Liver (tissue), 9 donors: ENCODE data around the gene CDK2AP2. TPM values are rescaled to one million over a fixed set of nuclear protein-coding genes. Genes with fewer than 3 reads are reported as not detected.

ENCODE experiments used
- DNase-seq: peaks from one replicate; pipeline ENCODE4 v3.0.0-alpha.2; 2017; ENCODE audit warnings: low spot score
- H3K27ac ChIP-seq, 2 donors: one replicate each; pipeline ENCODE4 v1.7.0; 2013; ENCODE audit warnings: inconsistent platforms in 2 of 2, low read length in 2 of 2, control low read depth in 1 of 2, low read depth in 1 of 2, mild to moderate bottlenecking in 1 of 2
- H3K27me3 ChIP-seq, 4 donors: one replicate each; pipeline versions ENCODE4 v1.6.1 to v1.7.0; 2013; ENCODE audit warnings: low read length in 3 of 4, inconsistent platforms in 1 of 4, mild to moderate bottlenecking in 1 of 4, moderate library complexity in 1 of 4; ENCODE audit not compliant: control insufficient read depth in 4 of 4, insufficient read depth in 4 of 4
- H3K36me3 ChIP-seq, 4 donors: one replicate each; pipeline versions ENCODE4 v1.6.1 to v1.7.0; 2013; ENCODE audit warnings: low read length in 3 of 4, mild to moderate bottlenecking in 3 of 4, low read depth in 1 of 4, moderate library complexity in 1 of 4; ENCODE audit not compliant: control insufficient read depth in 4 of 4, insufficient read depth in 3 of 4
- H3K4me1 ChIP-seq, 4 donors: one replicate each; pipeline versions ENCODE4 v1.6.1 to v1.7.0; 2013; ENCODE audit warnings: low read length in 3 of 4, mild to moderate bottlenecking in 3 of 4, moderate library complexity in 1 of 4; ENCODE audit not compliant: control insufficient read depth in 4 of 4, insufficient read depth in 4 of 4
- H3K4me3 ChIP-seq, 3 donors: one replicate each; pipeline versions ENCODE4 v1.6.1 to v1.7.0; 2013; ENCODE audit warnings: low read length in 3 of 3, control low read depth in 1 of 3, low read depth in 1 of 3, mild to moderate bottlenecking in 1 of 3
- H3K9ac ChIP-seq, 2 donors: one replicate each; pipeline ENCODE4 v1.7.0; 2013; ENCODE audit warnings: low read length in 2 of 2, mild to moderate bottlenecking in 2 of 2, moderate library complexity in 2 of 2, control low read depth in 1 of 2, low read depth in 1 of 2
- H3K9me3 ChIP-seq, 4 donors: one replicate each; pipeline versions ENCODE4 v1.6.1 to v1.7.0; 2013; ENCODE audit warnings: low read length in 3 of 4; ENCODE audit not compliant: control insufficient read depth in 4 of 4
- EGR1 ChIP-seq, 2 donors: IDR thresholded peaks; 2 replicates each; pipeline ENCODE4 v1.6.1; 2016 to 2018; ENCODE audit warnings: antibody characterized with exemption in 2 of 2, low read depth in 2 of 2
- FOXA2 ChIP-seq: IDR thresholded peaks from 2 replicates; pipeline ENCODE4 v1.6.1; 2016; ENCODE audit warnings: antibody characterized with exemption
- GABPA ChIP-seq, 2 donors: IDR thresholded peaks in 1 of 2; conservative IDR thresholded peaks in 1 of 2; 2 replicates each; pipeline ENCODE4 v1.6.1; 2016; ENCODE audit warnings: antibody characterized with exemption in 2 of 2, mild to moderate bottlenecking in 1 of 2, moderate library complexity in 1 of 2
- HNF4A ChIP-seq, 2 donors: conservative IDR thresholded peaks; 2 replicates each; pipeline ENCODE4 v1.6.1; 2016; ENCODE audit warnings: antibody characterized with exemption in 2 of 2, mild to moderate bottlenecking in 2 of 2
- HNF4G ChIP-seq: IDR thresholded peaks from 2 replicates; pipeline ENCODE4 v1.6.1; 2016; ENCODE audit warnings: antibody characterized with exemption
- JUND ChIP-seq, 2 donors: IDR thresholded peaks; 2 replicates each; pipeline ENCODE4 v1.6.1; 2016; ENCODE audit warnings: antibody characterized with exemption in 2 of 2
- NR2F2 ChIP-seq: IDR thresholded peaks from 2 replicates; pipeline ENCODE4 v1.6.1; 2016; ENCODE audit warnings: antibody characterized with exemption
- RXRA ChIP-seq, 2 donors: IDR thresholded peaks; 2 replicates each; pipeline ENCODE4 v1.6.1; 2017 to 2018; ENCODE audit warnings: antibody characterized with exemption in 2 of 2, mild to moderate bottlenecking in 1 of 2
- SP1 ChIP-seq: IDR thresholded peaks from 2 replicates; pipeline ENCODE4 v1.6.1; 2018; ENCODE audit warnings: antibody characterized with exemption, mild to moderate bottlenecking
- TAF1 ChIP-seq: conservative IDR thresholded peaks from 2 replicates; pipeline ENCODE4 v1.6.1; 2016; ENCODE audit warnings: antibody characterized with exemption, mild to moderate bottlenecking
- WGBS: extraction: QIAGEN DNeasy Blood & Tissue Kit; methylation state at CpG from one replicate; pipeline ENCODE4 v1.1.7; 2013; 5-methylcytosine and 5-hydroxymethylcytosine counted together
- polyA plus RNA-seq, 2 donors: library from polyadenylated mRNA; stranded (reverse) in 1 of 2; unstranded in 1 of 2; fragments of 200-250 nt in 1 of 2; fragments of >200 nt in 1 of 2; fragmentation: Nextera tagmentation in 1 of 2; extraction: Ambion mirVana in 1 of 2; gene quantifications; one replicate each; pipeline versions ENCODE4 v1.2.1 to v1.2.3, GENCODE V29; 2013 to 2015
- total RNA-seq, 2 donors: library from RNA; depleted of rRNA; stranded (reverse); fragments of >200 nt; gene quantifications; one replicate each; pipeline ENCODE4 v1.2.3, GENCODE V29; 2014
- TF ChIP-seq, protein P1 (sequence below): fragments of 150-350 bp; IDR thresholded peaks from 2 replicates; pipeline ENCODE4 v1.5.1; 2017; ENCODE audit warnings: improper control_type of control experiment, low read depth, low read length; ENCODE audit not compliant: missing input control
- TF ChIP-seq, protein P2 (sequence below): IDR thresholded peaks from 2 replicates; pipeline ENCODE4 v1.6.1; 2016; ENCODE audit warnings: antibody characterized with exemption
- TF ChIP-seq, protein P3 (sequence below): IDR thresholded peaks from 2 replicates; pipeline ENCODE4 v1.6.1; 2016; ENCODE audit warnings: antibody characterized with exemption, mild to moderate bottlenecking
- TF ChIP-seq, protein P4 (sequence below): IDR thresholded peaks from 2 replicates; pipeline ENCODE4 v1.6.1; 2016; ENCODE audit warnings: antibody characterized with exemption
- TF ChIP-seq, protein P5 (sequence below): IDR thresholded peaks from 2 replicates; pipeline ENCODE4 v1.6.1; 2016; ENCODE audit warnings: antibody characterized with exemption
- donor health status: healthy.
- donor health status: healthy.
- donor health status: healthy.
- donor health status: healthy.
- donor health status: healthy.

The CDK2AP2 gene
- total and polyA plus RNA-seq, 4 donors: 14.1 to 126 (median 56.6) TPM

DNA sequence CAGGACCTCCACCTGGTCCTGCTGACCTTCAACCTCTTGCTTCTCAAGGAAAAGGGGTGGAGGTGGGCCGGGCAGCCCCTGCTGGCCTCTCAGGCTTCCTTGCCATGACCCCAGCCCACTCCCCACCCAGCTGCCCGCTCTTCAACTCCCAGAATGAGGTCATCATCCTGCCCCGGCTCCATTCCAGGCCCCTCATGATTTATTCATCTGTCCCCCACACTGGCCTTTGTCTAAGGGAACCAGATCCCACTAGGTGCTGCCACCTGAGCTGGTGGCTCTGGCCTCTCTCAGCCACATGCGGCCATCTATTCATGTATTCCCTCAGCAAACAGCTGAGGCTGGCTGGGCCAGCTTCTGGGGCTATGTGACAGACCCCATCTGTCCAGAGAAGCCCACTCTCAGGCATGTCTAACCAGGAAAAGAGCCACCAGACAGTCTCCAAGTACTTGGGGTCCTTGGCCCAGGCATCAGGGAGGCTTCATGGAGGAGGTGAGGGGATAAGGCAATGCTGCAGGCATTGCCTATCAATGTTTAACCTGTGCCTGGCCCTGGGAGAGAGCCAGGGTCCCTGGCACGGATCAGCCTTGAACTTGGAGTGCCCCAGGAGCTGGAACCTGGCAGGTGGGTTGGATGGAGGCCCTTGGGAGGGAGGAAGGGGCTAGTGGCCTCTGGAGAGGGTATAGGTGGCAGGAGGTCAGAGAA lies 17.5 kb upstream of the CDK2AP2 start:
- no peak overlapping the region for H3K4me3 ChIP-seq

DNA sequence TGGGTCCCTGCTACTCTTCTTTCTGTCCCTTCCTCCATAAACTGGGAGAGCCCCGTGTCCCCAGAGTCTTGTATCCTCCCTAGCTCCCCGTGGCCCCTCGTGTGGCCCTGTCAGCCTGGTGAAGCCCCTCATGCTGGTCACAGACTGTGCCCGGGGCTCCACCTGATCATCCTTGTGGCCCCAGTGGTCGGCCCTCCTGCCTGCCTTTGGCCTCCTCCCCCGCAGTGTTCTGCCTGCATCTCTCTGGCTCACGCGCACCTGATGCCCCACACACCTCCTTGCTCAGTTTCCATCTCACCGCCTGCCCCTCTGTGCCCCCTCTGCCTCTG lies 16.5 kb upstream of the CDK2AP2 start:
- peaks cover 2 to 12% (median 8%) of the 10 kb centered on the region in 4 donors for H3K4me1 ChIP-seq
- DNase-seq: no peak
- no peaks in the 10 kb centered on the region for H3K27me3 ChIP-seq
- no peak overlapping the region for H3K27ac ChIP-seq
- no peak overlapping the region for H3K9ac ChIP-seq
- WGBS: 86% methylated on average over 9 of the region's 9 CpGs
- no peaks in the 10 kb centered on the region for H3K36me3 ChIP-seq
- H3K4me3 ChIP-seq: no peak overlapping the region
- H3K9me3 ChIP-seq: no peaks in the 10 kb centered on the region
- TF ChIP-seq EGR1 (IDR thresholded peaks at IDR 0.05; ENCODE audit: low read depth in 2 of 2): no peak
- TF ChIP-seq SP1: no peak
- no peak for TF ChIP-seq TAF1
- TF ChIP-seq, protein P1, sequence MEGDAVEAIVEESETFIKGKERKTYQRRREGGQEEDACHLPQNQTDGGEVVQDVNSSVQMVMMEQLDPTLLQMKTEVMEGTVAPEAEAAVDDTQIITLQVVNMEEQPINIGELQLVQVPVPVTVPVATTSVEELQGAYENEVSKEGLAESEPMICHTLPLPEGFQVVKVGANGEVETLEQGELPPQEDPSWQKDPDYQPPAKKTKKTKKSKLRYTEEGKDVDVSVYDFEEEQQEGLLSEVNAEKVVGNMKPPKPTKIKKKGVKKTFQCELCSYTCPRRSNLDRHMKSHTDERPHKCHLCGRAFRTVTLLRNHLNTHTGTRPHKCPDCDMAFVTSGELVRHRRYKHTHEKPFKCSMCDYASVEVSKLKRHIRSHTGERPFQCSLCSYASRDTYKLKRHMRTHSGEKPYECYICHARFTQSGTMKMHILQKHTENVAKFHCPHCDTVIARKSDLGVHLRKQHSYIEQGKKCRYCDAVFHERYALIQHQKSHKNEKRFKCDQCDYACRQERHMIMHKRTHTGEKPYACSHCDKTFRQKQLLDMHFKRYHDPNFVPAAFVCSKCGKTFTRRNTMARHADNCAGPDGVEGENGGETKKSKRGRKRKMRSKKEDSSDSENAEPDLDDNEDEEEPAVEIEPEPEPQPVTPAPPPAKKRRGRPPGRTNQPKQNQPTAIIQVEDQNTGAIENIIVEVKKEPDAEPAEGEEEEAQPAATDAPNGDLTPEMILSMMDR: no peak
- TF ChIP-seq HNF4G: no peak
- no peak for TF ChIP-seq HNF4A (conservative IDR thresholded peaks at IDR 0.05)
- no peak for TF ChIP-seq NR2F2
- TF ChIP-seq GABPA (IDR thresholded peaks at IDR 0.05 in 1 of 2, conservative IDR thresholded peaks at IDR 0.05 in 1 of 2): no peak
- TF ChIP-seq, protein P2, sequence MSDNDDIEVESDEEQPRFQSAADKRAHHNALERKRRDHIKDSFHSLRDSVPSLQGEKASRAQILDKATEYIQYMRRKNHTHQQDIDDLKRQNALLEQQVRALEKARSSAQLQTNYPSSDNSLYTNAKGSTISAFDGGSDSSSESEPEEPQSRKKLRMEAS: no peak
- TF ChIP-seq RXRA (IDR thresholded peaks at IDR 0.05): no peak
- TF ChIP-seq, protein P3, sequence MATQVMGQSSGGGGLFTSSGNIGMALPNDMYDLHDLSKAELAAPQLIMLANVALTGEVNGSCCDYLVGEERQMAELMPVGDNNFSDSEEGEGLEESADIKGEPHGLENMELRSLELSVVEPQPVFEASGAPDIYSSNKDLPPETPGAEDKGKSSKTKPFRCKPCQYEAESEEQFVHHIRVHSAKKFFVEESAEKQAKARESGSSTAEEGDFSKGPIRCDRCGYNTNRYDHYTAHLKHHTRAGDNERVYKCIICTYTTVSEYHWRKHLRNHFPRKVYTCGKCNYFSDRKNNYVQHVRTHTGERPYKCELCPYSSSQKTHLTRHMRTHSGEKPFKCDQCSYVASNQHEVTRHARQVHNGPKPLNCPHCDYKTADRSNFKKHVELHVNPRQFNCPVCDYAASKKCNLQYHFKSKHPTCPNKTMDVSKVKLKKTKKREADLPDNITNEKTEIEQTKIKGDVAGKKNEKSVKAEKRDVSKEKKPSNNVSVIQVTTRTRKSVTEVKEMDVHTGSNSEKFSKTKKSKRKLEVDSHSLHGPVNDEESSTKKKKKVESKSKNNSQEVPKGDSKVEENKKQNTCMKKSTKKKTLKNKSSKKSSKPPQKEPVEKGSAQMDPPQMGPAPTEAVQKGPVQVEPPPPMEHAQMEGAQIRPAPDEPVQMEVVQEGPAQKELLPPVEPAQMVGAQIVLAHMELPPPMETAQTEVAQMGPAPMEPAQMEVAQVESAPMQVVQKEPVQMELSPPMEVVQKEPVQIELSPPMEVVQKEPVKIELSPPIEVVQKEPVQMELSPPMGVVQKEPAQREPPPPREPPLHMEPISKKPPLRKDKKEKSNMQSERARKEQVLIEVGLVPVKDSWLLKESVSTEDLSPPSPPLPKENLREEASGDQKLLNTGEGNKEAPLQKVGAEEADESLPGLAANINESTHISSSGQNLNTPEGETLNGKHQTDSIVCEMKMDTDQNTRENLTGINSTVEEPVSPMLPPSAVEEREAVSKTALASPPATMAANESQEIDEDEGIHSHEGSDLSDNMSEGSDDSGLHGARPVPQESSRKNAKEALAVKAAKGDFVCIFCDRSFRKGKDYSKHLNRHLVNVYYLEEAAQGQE: no peak
- no peak for TF ChIP-seq FOXA2

More for the DNA sequence above, 17.5 kb upstream of the CDK2AP2 start:
- no peaks in the 10 kb centered on the region for H3K9me3 ChIP-seq
- H3K36me3 ChIP-seq: no peaks in the 10 kb centered on the region
- H3K4me1 ChIP-seq: peaks cover 2 to 12% (median 8%) of the 10 kb centered on the region in 4 donors
- DNase-seq: no peak
- no peak overlapping the region for H3K9ac ChIP-seq
- WGBS: 69% methylated on average over 5 of the region's 5 CpGs
- TF ChIP-seq, protein P2: no peak
- TF ChIP-seq GABPA (IDR thresholded peaks at IDR 0.05 in 1 of 2, conservative IDR thresholded peaks at IDR 0.05 in 1 of 2) (no peak), RXRA (IDR thresholded peaks at IDR 0.05) (peak; percentile 91 to 94), JUND (IDR thresholded peaks at IDR 0.05) (peak; percentile 19 to 44), HNF4G (no peak), HNF4A (conservative IDR thresholded peaks at IDR 0.05) (peak; percentile 52 to 61), NR2F2 (peak; percentile 47), SP1 (peak; percentile 74)
- TF ChIP-seq, protein P4, sequence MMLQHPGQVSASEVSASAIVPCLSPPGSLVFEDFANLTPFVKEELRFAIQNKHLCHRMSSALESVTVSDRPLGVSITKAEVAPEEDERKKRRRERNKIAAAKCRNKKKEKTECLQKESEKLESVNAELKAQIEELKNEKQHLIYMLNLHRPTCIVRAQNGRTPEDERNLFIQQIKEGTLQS: no peak
- TF ChIP-seq, protein P5, sequence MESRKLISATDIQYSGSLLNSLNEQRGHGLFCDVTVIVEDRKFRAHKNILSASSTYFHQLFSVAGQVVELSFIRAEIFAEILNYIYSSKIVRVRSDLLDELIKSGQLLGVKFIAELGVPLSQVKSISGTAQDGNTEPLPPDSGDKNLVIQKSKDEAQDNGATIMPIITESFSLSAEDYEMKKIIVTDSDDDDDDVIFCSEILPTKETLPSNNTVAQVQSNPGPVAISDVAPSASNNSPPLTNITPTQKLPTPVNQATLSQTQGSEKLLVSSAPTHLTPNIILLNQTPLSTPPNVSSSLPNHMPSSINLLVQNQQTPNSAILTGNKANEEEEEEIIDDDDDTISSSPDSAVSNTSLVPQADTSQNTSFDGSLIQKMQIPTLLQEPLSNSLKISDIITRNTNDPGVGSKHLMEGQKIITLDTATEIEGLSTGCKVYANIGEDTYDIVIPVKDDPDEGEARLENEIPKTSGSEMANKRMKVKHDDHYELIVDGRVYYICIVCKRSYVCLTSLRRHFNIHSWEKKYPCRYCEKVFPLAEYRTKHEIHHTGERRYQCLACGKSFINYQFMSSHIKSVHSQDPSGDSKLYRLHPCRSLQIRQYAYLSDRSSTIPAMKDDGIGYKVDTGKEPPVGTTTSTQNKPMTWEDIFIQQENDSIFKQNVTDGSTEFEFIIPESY: no peak
- TF ChIP-seq, protein P3: no peak
- no peak overlapping the region for H3K27ac ChIP-seq
- H3K27me3 ChIP-seq: no peaks in the 10 kb centered on the region
